GM18517 (cell line): ENCODE results near the gene DDX41.

Source experiments
- ATAC-seq: cut with Tn5 transposase; IDR thresholded peaks from one replicate; pipeline ENCODE4 v1.9.1; 2021; ENCODE audit warnings: mild to moderate bottlenecking, moderate library complexity; ENCODE audit not compliant: unreplicated experiment

DDX41 gene

GRCh38 chr5:177470759-177471536 is 45.8 kb downstream of the DDX41 start:
- no peak for ATAC-seq

- ATAC-seq, result no peak
Observed at GRCh38 chr5:177469750-177470525, 46.8 kb downstream of the DDX41 start.

- no peak for ATAC-seq
Observed at GRCh38 chr5:177468685-177469628, 47.8 kb downstream of the DDX41 start.

GRCh38 chr5:177468329-177468684 is 48.5 kb downstream of the DDX41 start:
- ATAC-seq, result no peak

DNA sequence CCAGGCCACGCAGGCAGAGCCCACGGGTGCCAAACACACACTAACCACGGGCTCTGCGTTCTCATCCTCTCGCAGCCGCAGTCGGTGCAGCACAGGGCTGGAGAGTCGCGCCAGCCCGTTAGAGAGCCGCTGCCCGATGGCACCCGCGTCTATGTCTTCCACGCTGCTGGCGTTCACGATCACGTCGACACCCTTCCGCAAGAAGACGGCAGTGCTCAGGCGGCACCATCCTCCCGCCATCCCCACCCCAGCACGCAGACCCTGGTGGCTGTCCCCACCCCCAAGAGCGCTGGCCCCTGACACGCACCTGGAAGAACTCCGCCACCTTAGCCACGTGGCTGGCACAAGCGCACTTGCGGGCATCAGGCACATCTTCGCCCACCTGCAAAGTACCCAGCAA is 49.3 kb downstream of the DDX41 start:
- no peak for ATAC-seq

- no peak for ATAC-seq
Observed at GRCh38 chr5:177466861-177467260, 49.9 kb downstream of the DDX41 start.

GRCh38 chr5:177465044-177465443 is 51.7 kb downstream of the DDX41 start:
- no peak for ATAC-seq

- no peak for ATAC-seq
Observed at GRCh38 chr5:177462021-177462670, 54.6 kb downstream of the DDX41 start.
